Measurements from ENCODE around the gene OSBPL5. TPM values are rescaled to one million over a fixed set of nuclear protein-coding genes. Genes with fewer than 3 reads are reported as not detected.

Gene OSBPL5
- total and polyA plus RNA-seq, 2 donors from 2014 or later = 8.5 to 63.0 TPM

DNA sequence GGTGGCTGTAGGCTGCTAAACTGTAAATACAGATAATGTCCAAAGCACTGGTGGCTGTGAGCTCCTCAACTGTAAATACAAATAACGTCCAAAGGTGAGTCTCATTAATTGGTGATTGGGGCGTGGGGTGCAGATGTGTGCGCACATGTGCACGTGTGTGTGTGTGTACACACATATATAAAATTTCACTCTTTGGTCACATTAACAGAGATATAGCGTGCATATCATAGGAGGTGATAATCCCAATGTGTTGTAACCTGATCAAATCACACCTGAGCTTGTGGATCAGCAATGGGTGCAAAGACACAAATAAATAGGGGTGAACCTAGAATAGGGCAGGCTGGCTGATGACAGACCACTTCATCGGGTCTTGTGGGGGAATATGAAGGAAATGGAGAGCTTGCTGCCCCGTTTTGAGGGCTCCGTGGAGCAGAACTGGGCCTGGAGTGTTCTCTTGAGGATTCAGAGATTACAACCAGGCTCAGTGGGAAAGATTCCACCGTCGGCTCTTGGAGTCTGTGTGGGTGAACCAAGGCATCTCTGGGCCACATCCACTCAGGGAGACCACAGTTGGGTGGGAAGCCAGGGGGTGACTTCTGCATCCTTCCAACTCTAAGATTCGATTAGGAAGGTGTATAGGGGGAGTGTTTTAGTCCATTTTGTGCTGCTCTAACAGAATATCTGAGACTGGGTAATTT, 24.9 kb upstream of the OSBPL5 start:
- intact Hi-C loops (cut with DNase I) = no loop called here
- Histone ChIP-seq H3K9me3 (ENCODE audit: control insufficient read depth in 2 of 3, insufficient read depth in 1 of 3, low read length in 3 of 3) (no peaks in the 10 kb centered on the region), H3K9ac (ENCODE audit: low read length in 3 of 3) (no peak overlapping the region), H3K4me1 (ENCODE audit: control insufficient read depth in 2 of 3, insufficient read depth in 2 of 3, low read depth in 1 of 3, low read length in 3 of 3) (no peaks in the 10 kb centered on the region), H3K27me3 (ENCODE audit: control insufficient read depth, insufficient read depth, low read length) (no peaks in the 10 kb centered on the region), H3K4me3 (ENCODE audit: low read length in 3 of 3) (no peak overlapping the region), H3K27ac (ENCODE audit: low read depth in 2 of 2, low read length in 2 of 2) (no peak overlapping the region), H3K36me3 (ENCODE audit: control insufficient read depth in 2 of 3, insufficient read depth in 3 of 3, low read length in 3 of 3) (no peaks in the 10 kb centered on the region)
- no peak for FAIRE-seq
- DNase-seq = no peak
- TF ChIP-seq, protein P1, sequence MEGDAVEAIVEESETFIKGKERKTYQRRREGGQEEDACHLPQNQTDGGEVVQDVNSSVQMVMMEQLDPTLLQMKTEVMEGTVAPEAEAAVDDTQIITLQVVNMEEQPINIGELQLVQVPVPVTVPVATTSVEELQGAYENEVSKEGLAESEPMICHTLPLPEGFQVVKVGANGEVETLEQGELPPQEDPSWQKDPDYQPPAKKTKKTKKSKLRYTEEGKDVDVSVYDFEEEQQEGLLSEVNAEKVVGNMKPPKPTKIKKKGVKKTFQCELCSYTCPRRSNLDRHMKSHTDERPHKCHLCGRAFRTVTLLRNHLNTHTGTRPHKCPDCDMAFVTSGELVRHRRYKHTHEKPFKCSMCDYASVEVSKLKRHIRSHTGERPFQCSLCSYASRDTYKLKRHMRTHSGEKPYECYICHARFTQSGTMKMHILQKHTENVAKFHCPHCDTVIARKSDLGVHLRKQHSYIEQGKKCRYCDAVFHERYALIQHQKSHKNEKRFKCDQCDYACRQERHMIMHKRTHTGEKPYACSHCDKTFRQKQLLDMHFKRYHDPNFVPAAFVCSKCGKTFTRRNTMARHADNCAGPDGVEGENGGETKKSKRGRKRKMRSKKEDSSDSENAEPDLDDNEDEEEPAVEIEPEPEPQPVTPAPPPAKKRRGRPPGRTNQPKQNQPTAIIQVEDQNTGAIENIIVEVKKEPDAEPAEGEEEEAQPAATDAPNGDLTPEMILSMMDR (IDR thresholded peaks at IDR 0.05; ENCODE audit: borderline replicate concordance, extremely low read depth, insufficient read depth) = no peak

DNA sequence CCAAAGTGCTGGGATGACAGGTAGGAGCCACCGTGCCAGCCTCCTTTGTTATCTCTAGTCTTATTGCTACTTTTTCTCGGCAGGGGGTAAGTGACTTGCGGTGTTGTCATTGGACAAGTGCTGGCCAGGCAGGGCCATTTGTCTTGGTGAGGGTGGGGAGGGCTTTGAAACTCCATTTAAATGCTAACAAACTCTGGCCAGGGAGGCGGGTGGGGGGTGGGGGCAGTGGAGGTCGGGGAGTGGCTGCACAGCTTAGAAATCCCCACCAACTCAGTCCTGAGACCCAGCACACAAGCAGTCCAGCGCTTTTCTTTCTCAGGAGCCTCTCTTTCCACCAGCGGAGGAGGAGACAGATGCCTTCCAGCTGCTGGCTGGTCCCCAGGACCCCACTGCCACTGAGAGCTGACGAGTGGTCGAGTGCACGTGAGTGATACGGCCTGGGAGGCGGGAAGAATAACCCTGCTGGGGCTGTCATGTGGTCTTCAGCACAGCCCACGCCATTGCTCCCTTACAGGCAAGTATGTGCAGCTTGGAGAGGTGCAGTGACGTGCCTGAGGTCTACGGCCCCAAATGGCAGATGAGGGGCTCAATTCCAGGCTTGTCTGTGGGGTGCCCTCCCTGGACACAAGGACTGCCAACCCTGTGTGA, 24.2 kb upstream of the OSBPL5 start:
- no peaks in the 10 kb centered on the region for H3K27me3 ChIP-seq (ENCODE audit: control insufficient read depth, insufficient read depth, low read length)
- H3K4me1 ChIP-seq (ENCODE audit: control insufficient read depth in 2 of 3, insufficient read depth in 2 of 3, low read depth in 1 of 3, low read length in 3 of 3) = no peaks in the 10 kb centered on the region
- intact Hi-C loops (cut with DNase I) = no loop called here
- H3K4me3 ChIP-seq (ENCODE audit: low read length in 3 of 3) = no peak overlapping the region
- TF ChIP-seq, protein P1 (IDR thresholded peaks at IDR 0.05; ENCODE audit: borderline replicate concordance, extremely low read depth, insufficient read depth) = no peak
- FAIRE-seq (no peak), DNase-seq (peak in 3 of 5 donors; percentile 40 to 74 (median 53))
- H3K36me3 ChIP-seq (ENCODE audit: control insufficient read depth in 2 of 3, insufficient read depth in 3 of 3, low read length in 3 of 3) = no peaks in the 10 kb centered on the region
- H3K9me3 ChIP-seq (ENCODE audit: control insufficient read depth in 2 of 3, insufficient read depth in 1 of 3, low read length in 3 of 3) = no peaks in the 10 kb centered on the region
- H3K9ac ChIP-seq (ENCODE audit: low read length in 3 of 3) = no peak overlapping the region
- H3K27ac ChIP-seq (ENCODE audit: low read depth in 2 of 2, low read length in 2 of 2) = no peak overlapping the region

DNA sequence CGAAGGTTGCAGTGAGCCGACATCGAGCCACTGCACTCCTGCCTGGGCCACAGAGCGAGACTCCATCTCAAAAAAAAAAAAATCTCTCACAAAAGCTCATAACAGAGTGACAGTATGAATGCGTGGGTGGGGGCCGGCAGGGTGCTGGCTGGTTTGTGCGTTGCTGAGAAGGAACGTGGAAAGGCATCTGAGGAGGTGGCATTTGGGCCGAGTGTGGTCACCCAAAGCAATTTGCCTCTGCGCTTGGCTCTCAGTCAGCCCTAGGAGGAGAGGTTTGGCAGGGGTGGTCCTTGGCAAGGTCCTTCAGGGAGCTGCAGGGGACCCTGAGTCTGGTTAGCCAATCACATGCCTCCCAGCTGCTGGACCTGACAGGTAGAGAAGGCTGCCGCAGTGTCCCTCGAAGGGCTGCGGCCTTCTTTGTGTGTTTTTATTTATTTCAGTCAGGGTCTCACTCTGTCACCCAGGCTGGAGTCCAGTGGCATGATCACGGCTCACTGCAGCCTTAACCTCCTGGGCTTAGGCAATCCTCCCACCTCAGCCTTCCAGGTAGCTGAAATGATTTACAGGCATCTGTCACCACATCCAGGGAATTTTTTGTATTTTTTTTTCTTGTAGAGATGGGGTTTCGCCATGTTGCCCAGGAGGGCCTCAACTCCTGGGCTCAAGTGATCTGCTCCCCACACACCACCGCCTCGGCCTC, 23.5 kb upstream of the OSBPL5 start:
- Histone ChIP-seq H3K9me3 (ENCODE audit: control insufficient read depth in 2 of 3, insufficient read depth in 1 of 3, low read length in 3 of 3) (no peaks in the 10 kb centered on the region), H3K4me3 (ENCODE audit: low read length in 3 of 3) (no peak overlapping the region), H3K4me1 (ENCODE audit: control insufficient read depth in 2 of 3, insufficient read depth in 2 of 3, low read depth in 1 of 3, low read length in 3 of 3) (no peaks in the 10 kb centered on the region), H3K27me3 (ENCODE audit: control insufficient read depth, insufficient read depth, low read length) (no peaks in the 10 kb centered on the region), H3K27ac (ENCODE audit: low read depth in 2 of 2, low read length in 2 of 2) (no peak overlapping the region), H3K9ac (ENCODE audit: low read length in 3 of 3) (no peak overlapping the region), H3K36me3 (ENCODE audit: control insufficient read depth in 2 of 3, insufficient read depth in 3 of 3, low read length in 3 of 3) (no peaks in the 10 kb centered on the region)
- TF ChIP-seq, protein P1 (IDR thresholded peaks at IDR 0.05; ENCODE audit: borderline replicate concordance, extremely low read depth, insufficient read depth) = no peak
- DNase-seq (peak in 1 of 5 donors; percentile 19), FAIRE-seq (no peak)
- intact Hi-C loops (cut with DNase I) = no loop called here
